ENCODE results near the gene SLC41A2. TPM values are rescaled to one million over a fixed set of nuclear protein-coding genes. Genes with fewer than 3 reads are reported as not detected.
A peak's percentile ranks its signal among the peaks of the same experiment; 100 is the strongest.

SLC41A2 gene
- polyA plus RNA-seq, 2 of the 4 experiments (the other 2 are of a cell fraction) = 14.6 to 14.8 TPM

DNA sequence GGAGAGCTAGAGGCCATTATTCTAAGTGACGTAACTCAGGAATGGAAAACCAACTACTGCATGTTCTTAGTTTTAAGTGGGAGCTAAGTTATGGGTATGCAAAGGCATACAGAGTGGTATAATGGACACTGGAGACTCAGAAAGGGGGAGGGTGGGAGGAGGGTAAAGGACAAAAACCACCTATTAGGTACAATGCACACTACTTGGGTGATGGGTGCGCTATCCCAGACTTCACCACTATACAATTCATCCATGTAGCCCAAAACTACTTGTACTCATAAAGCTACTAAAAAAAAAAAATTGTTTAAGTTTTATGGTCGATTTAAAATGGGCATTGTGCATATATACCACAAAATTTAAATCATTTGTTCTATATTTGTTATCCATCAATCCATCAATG lies 24.3 kb downstream of the SLC41A2 start:
- Histone ChIP-seq H3K27ac (no peak overlapping the region), H3K9me3 (no peaks in the 10 kb centered on the region), H3K4me1 (peaks cover 11% of the 10 kb centered on the region), H3K4me3 (no peak overlapping the region), H3K4me2 (no peak overlapping the region)
- CTCF ChIA-PET = no interaction called here
- POLR2A ChIA-PET = no interaction called here
- no peak for FAIRE-seq
- 42% methylated on average over 3 of the region's 3 CpGs for WGBS (ENCODE audit: missing lambda C conversion rate)
- peak in 1 of 2 experiments; percentile 59; a peak in 1 of 6 replicates for ATAC-seq
- TF ChIP-seq GATA3 (IDR thresholded peaks at IDR 0.05; ENCODE audit: borderline replicate concordance) = no peak
- no peak for TF ChIP-seq PHF8 (IDR thresholded peaks at IDR 0.05; ENCODE audit: borderline replicate concordance, low read depth)
- TF ChIP-seq, protein P1, sequence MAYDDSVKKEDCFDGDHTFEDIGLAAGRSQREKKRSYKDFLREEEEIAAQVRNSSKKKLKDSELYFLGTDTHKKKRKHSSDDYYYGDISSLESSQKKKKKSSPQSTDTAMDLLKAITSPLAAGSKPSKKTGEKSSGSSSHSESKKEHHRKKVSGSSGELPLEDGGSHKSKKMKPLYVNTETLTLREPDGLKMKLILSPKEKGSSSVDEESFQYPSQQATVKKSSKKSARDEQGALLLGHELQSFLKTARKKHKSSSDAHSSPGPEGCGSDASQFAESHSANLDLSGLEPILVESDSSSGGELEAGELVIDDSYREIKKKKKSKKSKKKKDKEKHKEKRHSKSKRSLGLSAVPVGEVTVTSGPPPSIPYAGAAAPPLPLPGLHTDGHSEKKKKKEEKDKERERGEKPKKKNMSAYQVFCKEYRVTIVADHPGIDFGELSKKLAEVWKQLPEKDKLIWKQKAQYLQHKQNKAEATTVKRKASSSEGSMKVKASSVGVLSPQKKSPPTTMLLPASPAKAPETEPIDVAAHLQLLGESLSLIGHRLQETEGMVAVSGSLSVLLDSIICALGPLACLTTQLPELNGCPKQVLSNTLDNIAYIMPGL (CRISPR knock-in tag; IDR thresholded peaks at IDR 0.05; ENCODE audit: borderline replicate concordance) = no peak
- no peak for TF ChIP-seq CBX8 (IDR thresholded peaks at IDR 0.05)
- TF ChIP-seq, protein P2, sequence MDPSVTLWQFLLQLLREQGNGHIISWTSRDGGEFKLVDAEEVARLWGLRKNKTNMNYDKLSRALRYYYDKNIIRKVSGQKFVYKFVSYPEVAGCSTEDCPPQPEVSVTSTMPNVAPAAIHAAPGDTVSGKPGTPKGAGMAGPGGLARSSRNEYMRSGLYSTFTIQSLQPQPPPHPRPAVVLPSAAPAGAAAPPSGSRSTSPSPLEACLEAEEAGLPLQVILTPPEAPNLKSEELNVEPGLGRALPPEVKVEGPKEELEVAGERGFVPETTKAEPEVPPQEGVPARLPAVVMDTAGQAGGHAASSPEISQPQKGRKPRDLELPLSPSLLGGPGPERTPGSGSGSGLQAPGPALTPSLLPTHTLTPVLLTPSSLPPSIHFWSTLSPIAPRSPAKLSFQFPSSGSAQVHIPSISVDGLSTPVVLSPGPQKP (IDR thresholded peaks at IDR 0.05; ENCODE audit: low read depth, low read length) = no peak
- no peak for TF ChIP-seq RAD21 (conservative IDR thresholded peaks at IDR 0.05 in 1 of 2, IDR thresholded peaks at IDR 0.05 in 1 of 2)
- TF ChIP-seq HEYL (CRISPR knock-in tag; IDR thresholded peaks at IDR 0.05) = no peak
- no peak for TF ChIP-seq MAZ (IDR thresholded peaks at IDR 0.05; ENCODE audit: borderline replicate concordance, low read depth, low read length)
- no peak for TF ChIP-seq EHMT2 (IDR thresholded peaks at IDR 0.05; ENCODE audit: low read depth)
- no peak for DNase-seq (ENCODE audit: low read depth in 1 of 2, low spot score in 1 of 2)

DNA sequence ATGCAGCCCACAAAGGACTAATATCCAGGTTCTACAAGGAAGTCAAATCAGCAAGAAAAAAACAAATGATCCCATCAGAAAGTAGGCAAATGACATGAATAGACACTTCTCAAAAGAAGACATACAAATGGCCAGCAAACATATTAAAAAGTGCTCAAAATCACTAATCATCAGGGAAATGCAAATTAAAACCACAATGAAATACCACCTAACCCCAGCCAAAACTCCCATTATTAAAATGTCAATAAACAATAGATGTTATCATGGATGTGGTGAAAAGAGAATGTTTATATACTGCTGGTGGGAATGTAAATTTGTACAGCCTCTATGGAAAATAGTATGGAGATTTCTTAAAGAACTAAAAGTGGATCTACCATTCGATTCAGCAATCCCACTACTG lies 25.0 kb downstream of the SLC41A2 start:
- POLR2A ChIA-PET = no interaction called here

More for the DNA sequence above, 25.0 kb downstream of the SLC41A2 start:
- FAIRE-seq (no peak), ATAC-seq (no peak), DNase-seq (ENCODE audit: low read depth in 1 of 2, low spot score in 1 of 2) (no peak)
- Histone ChIP-seq H3K4me2 (no peak overlapping the region), H3K9me3 (no peaks in the 10 kb centered on the region), H3K27ac (no peak overlapping the region), H3K4me3 (no peak overlapping the region), H3K4me1 (peaks cover 9% of the 10 kb centered on the region)
- WGBS (ENCODE audit: missing lambda C conversion rate) = 39% methylated on average over 1 of the region's 1 CpG
- CTCF ChIA-PET = no interaction called here
- no peak for TF ChIP-seq PHF8 (IDR thresholded peaks at IDR 0.05; ENCODE audit: borderline replicate concordance, low read depth)
- TF ChIP-seq CHD4 (IDR thresholded peaks at IDR 0.05; ENCODE audit: borderline replicate concordance) = no peak
- TF ChIP-seq, protein P3, sequence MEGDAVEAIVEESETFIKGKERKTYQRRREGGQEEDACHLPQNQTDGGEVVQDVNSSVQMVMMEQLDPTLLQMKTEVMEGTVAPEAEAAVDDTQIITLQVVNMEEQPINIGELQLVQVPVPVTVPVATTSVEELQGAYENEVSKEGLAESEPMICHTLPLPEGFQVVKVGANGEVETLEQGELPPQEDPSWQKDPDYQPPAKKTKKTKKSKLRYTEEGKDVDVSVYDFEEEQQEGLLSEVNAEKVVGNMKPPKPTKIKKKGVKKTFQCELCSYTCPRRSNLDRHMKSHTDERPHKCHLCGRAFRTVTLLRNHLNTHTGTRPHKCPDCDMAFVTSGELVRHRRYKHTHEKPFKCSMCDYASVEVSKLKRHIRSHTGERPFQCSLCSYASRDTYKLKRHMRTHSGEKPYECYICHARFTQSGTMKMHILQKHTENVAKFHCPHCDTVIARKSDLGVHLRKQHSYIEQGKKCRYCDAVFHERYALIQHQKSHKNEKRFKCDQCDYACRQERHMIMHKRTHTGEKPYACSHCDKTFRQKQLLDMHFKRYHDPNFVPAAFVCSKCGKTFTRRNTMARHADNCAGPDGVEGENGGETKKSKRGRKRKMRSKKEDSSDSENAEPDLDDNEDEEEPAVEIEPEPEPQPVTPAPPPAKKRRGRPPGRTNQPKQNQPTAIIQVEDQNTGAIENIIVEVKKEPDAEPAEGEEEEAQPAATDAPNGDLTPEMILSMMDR (IDR thresholded peaks at IDR 0.05) = no peak
- TF ChIP-seq EHF (CRISPR knock-in tag; IDR thresholded peaks at IDR 0.05) = no peak
- TF ChIP-seq KDM1A (IDR thresholded peaks at IDR 0.05; ENCODE audit: low read depth) = no peak
- TF ChIP-seq FOSL2 (IDR thresholded peaks at IDR 0.05) = no peak
- no peak for TF ChIP-seq FOSL2 (CRISPR knock-in tag; IDR thresholded peaks at IDR 0.05)
- TF ChIP-seq EP300 (IDR thresholded peaks at IDR 0.05) = no peak
- no peak for TF ChIP-seq HEYL (CRISPR knock-in tag; IDR thresholded peaks at IDR 0.05)
- TF ChIP-seq, protein P1 (CRISPR knock-in tag; IDR thresholded peaks at IDR 0.05; ENCODE audit: borderline replicate concordance) = no peak
- TF ChIP-seq, protein P4, sequence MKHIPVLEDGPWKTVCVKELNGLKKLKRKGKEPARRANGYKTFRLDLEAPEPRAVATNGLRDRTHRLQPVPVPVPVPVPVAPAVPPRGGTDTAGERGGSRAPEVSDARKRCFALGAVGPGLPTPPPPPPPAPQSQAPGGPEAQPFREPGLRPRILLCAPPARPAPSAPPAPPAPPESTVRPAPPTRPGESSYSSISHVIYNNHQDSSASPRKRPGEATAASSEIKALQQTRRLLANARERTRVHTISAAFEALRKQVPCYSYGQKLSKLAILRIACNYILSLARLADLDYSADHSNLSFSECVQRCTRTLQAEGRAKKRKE (CRISPR knock-in tag; IDR thresholded peaks at IDR 0.05; ENCODE audit: low read depth) = no peak
- no peak for TF ChIP-seq CBX2 (IDR thresholded peaks at IDR 0.05; ENCODE audit: borderline replicate concordance, low read depth)
- TF ChIP-seq, protein P2 (IDR thresholded peaks at IDR 0.05; ENCODE audit: low read depth, low read length) = no peak
- TF ChIP-seq HDAC2 (IDR thresholded peaks at IDR 0.05) = no peak
- no peak for TF ChIP-seq NPAS2 (CRISPR knock-in tag; IDR thresholded peaks at IDR 0.05; ENCODE audit: borderline replicate concordance)
- TF ChIP-seq NR3C1 (IDR thresholded peaks at IDR 0.05) = no peak
- TF ChIP-seq MAFK (IDR thresholded peaks at IDR 0.05; ENCODE audit: partially characterized antibody) = no peak
